SK-N-SH (cell line): ENCODE data around the gene PANK4. TPM values are rescaled to one million over a fixed set of nuclear protein-coding genes. Genes with fewer than 3 reads are reported as not detected.

Experiments
- CTCF ChIA-PET: fragments of 300-600, 350-600 bp; formaldehyde crosslinking; extraction: SDS; loops from one replicate; lab custom pipeline; 2021; lab: Yijun Ruan, JAX
- POLR2A ChIA-PET: fragments of 350-600 bp; sonication (Branson Sonifier 250); formaldehyde crosslinking; extraction: SDS; loops from one replicate; lab custom pipeline; 2020; ENCODE audit warnings: antibody characterized with exemption, inconsistent platforms; lab: Yijun Ruan, JAX
- DNase-seq: peaks from one replicate; pipeline ENCODE4 v3.0.0; 2012
- H2AFZ ChIP-seq: fragments of 200-600 bp; sonication (generic); 2 replicates; pipeline ENCODE4 v1.8.1; 2016; ENCODE audit warnings: antibody characterized with exemption, mild to moderate bottlenecking, low read depth
- H3F3A ChIP-seq: fragments of 200-600 bp; sonication (generic); replicated peaks from 2 replicates; pipeline ENCODE3; 2016; ENCODE audit warnings: antibody characterized with exemption, mild to moderate bottlenecking; ENCODE audit not compliant: insufficient read depth
- H3K27ac ChIP-seq, 2 experiments: fragments of 200-500 bp in 1 of 2; fragments of 200-600 bp in 1 of 2; sonication (Bioruptor generic) in 1 of 2; sonication (generic), shearing (Covaris generic) in 1 of 2; 2 replicates each; pipeline versions ENCODE4 v1.5.1 to v1.6.1; 2014 to 2016; ENCODE audit warnings: low read depth in 2 of 2, inconsistent platforms in 1 of 2, low read length in 1 of 2, mild to moderate bottlenecking in 1 of 2, mixed read lengths in 1 of 2
- H3K27me3 ChIP-seq: fragments of 200-600 bp; sonication (generic), shearing (Covaris generic); 2 replicates; pipeline ENCODE4 v1.6.1; 2016; ENCODE audit warnings: mixed run types; ENCODE audit not compliant: insufficient read depth
- H3K36me3 ChIP-seq, 2 experiments: fragments of 200-500 bp in 1 of 2; fragments of 200-600 bp in 1 of 2; sonication (Bioruptor generic) in 1 of 2; sonication (generic) in 1 of 2; replicated peaks in 1 of 2; 2 replicates each; pipeline versions ENCODE3 to v1.5.1; 2014 to 2016; ENCODE audit warnings: low read length in 1 of 2, mild to moderate bottlenecking in 1 of 2; ENCODE audit not compliant: insufficient read depth in 2 of 2, control insufficient read depth in 1 of 2
- H3K4me1 ChIP-seq, 2 experiments: fragments of 200-500 bp in 1 of 2; fragments of 200-600 bp in 1 of 2; sonication (Bioruptor generic) in 1 of 2; sonication (generic), shearing (Covaris generic) in 1 of 2; 2 replicates each; pipeline versions ENCODE4 v1.5.1 to v1.6.1; 2014 to 2016; ENCODE audit warnings: low read depth in 1 of 2, low read length in 1 of 2, mixed run types in 1 of 2; ENCODE audit not compliant: insufficient read depth in 2 of 2, control insufficient read depth in 1 of 2
- H3K4me2 ChIP-seq: fragments of 200-600 bp; sonication (generic), shearing (Covaris generic); 2 replicates; pipeline ENCODE4 v1.6.1; 2017; ENCODE audit warnings: mixed run types
- H3K4me3 ChIP-seq, 2 experiments: fragments of 200-500 bp in 1 of 2; fragments of 200-600 bp in 1 of 2; sonication (Bioruptor generic) in 1 of 2; sonication (generic), shearing (Covaris generic) in 1 of 2; 2 replicates each; pipeline versions ENCODE4 v1.5.1 to v1.8.1; 2014 to 2016; ENCODE audit warnings: low read depth in 2 of 2, inconsistent platforms in 1 of 2, low read length in 1 of 2, mild to moderate bottlenecking in 1 of 2, mixed read lengths in 1 of 2, moderate library complexity in 1 of 2
- H3K79me2 ChIP-seq: fragments of 200-600 bp; sonication (generic); 2 replicates; pipeline ENCODE4 v1.8.1; 2017; ENCODE audit warnings: mild to moderate bottlenecking; ENCODE audit not compliant: insufficient read depth
- H3K9ac ChIP-seq: fragments of 200-600 bp; sonication (generic); 2 replicates; pipeline ENCODE4 v1.6.1; 2017; ENCODE audit warnings: mixed run types
- H3K9me2 ChIP-seq: fragments of 200-600 bp; sonication (generic); 2 replicates; pipeline ENCODE4 v1.6.1; 2017; ENCODE audit warnings: mixed run types
- H3K9me3 ChIP-seq: fragments of 200-600 bp; sonication (generic); 2 replicates; pipeline ENCODE4 v1.6.1; 2017; ENCODE audit warnings: mixed run types, mild to moderate bottlenecking, moderate library complexity
- H4K20me1 ChIP-seq: fragments of 200-600 bp; sonication (generic); 2 replicates; pipeline ENCODE4 v1.6.1; 2017; ENCODE audit warnings: mild to moderate bottlenecking, mixed run types; ENCODE audit not compliant: insufficient read depth
- ELF1 ChIP-seq: IDR thresholded peaks from 2 replicates; pipeline ENCODE4 v1.4.0; 2012
- FOXJ3 ChIP-seq: sonication (generic); formaldehyde crosslinking; IDR thresholded peaks from 2 replicates; pipeline ENCODE4 v1.5.1; 2020; ENCODE audit warnings: mild to moderate bottlenecking, missing genetic modification reagents
- GATA2 ChIP-seq: sonication (generic); formaldehyde crosslinking; IDR thresholded peaks from 2 replicates; pipeline ENCODE4 v1.5.0; 2020; ENCODE audit warnings: mild to moderate bottlenecking, missing genetic modification reagents
- JUND ChIP-seq: IDR thresholded peaks from 2 replicates; pipeline ENCODE4 v1.4.0; 2012
- POLR2AphosphoS5 ChIP-seq: IDR thresholded peaks from 2 replicates; pipeline ENCODE4 v1.6.1; 2012; ENCODE audit warnings: low read depth, low read length
- RAD21 ChIP-seq: IDR thresholded peaks from 2 replicates; pipeline ENCODE4 v1.6.1; 2012; ENCODE audit warnings: mild to moderate bottlenecking, low read length
- RCOR1 ChIP-seq: fragments of 150-350 bp; IDR thresholded peaks from 2 replicates; pipeline ENCODE4 v1.6.1; 2017; ENCODE audit warnings: antibody characterized with exemption, low read length
- SMC3 ChIP-seq: IDR thresholded peaks from 2 replicates; pipeline ENCODE4 v1.6.1; 2012; ENCODE audit warnings: low read depth, low read length, improper control_type of control experiment
- TEAD4 ChIP-seq: IDR thresholded peaks from 2 replicates; pipeline ENCODE4 v1.4.0; 2012; ENCODE audit warnings: mild to moderate bottlenecking, borderline replicate concordance; ENCODE audit not compliant: insufficient read depth
- YY1 ChIP-seq: IDR thresholded peaks from 2 replicates; pipeline ENCODE4 v1.4.0; 2012; ENCODE audit warnings: low read depth, mild to moderate bottlenecking
- WGBS: methylation state at CpG from one replicate; pipeline ENCODE4 v1.1.6; 2017; ENCODE audit warnings: low lambda C conversion rate; 5-methylcytosine and 5-hydroxymethylcytosine counted together
- polyA plus RNA-seq, 3 experiments: library from polyadenylated mRNA; depleted of rRNA; stranded (reverse); fragments of >200 nt; gene quantifications; 2 replicates each; pipeline ENCODE4 v1.2.3, GENCODE V29; 2012
- TF ChIP-seq, protein P1 (sequence below): IDR thresholded peaks from 2 replicates; pipeline ENCODE4 v1.4.0; 2012; ENCODE audit warnings: low read depth
- TF ChIP-seq, protein P2 (sequence below): IDR thresholded peaks from 2 replicates; pipeline ENCODE4 v1.6.1; 2012; ENCODE audit warnings: mild to moderate bottlenecking, low read depth, low read length, moderate library complexity
- TF ChIP-seq, protein P3 (sequence below): fragments of 150-350 bp; IDR thresholded peaks from 2 replicates; pipeline ENCODE4 v1.6.1; 2016; ENCODE audit warnings: mild to moderate bottlenecking, low read depth, low read length
- TF ChIP-seq, protein P4 (sequence below): fragments of 150-350 bp; IDR thresholded peaks from 2 replicates; pipeline ENCODE4 v1.6.1; 2017; ENCODE audit warnings: antibody characterized with exemption, low read length, low read depth, borderline replicate concordance
- TF ChIP-seq, protein P5 (sequence below): IDR thresholded peaks from 2 replicates; pipeline ENCODE4 v1.4.0; 2012; ENCODE audit warnings: low read depth, borderline replicate concordance

The PANK4 gene
- polyA plus RNA-seq, 1 of the 3 experiments (the other 2 are of a cell fraction), result 16.6 TPM

DNA sequence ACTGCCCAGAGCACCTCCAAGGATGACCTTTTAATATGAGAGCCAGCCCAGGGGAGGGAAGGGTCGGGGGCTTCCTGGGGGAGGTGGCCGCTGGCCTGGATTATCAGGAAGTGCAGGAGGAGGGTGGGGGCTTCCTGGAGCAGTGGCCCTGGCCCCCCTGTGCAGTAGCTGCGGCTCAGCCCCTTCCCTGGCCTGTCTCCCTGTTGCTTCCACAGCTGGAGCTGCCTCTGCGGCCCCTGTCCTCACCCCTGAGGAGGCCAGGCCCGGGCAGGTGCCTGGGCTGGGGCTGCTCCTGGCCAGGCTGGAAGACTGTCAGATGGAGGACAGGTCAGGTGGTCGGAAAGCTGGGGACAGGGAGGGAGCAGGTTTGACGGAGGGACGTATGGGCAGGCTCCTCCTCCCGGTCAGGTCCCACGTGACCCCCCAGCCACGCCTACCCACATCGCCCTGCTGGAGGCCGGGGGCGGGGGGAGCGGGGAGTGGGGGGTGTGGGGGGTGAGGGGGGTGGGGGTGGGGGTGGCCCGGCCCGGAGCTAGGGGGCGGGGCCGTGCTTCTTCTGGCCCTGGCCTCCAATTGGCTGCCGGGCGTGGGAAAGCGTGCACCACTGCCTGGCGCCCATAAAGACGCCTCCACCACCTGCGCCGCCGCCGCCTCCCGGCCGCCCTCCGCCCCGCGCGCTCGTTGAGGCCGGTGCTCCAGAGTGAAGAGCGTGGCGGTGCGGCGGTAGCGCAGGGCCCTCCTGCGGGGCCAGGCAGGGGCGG is 19.5 kb upstream of the PANK4 start (continued):
- TF ChIP-seq, protein P1, sequence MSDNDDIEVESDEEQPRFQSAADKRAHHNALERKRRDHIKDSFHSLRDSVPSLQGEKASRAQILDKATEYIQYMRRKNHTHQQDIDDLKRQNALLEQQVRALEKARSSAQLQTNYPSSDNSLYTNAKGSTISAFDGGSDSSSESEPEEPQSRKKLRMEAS, result peak; percentile 55; the same call in 1 of the 2 replicates
- TF ChIP-seq POLR2AphosphoS5 (no peak), YY1 (no peak), JUND (no peak), FOXJ3 (CRISPR knock-in tag) (no peak), TEAD4 (no peak), SMC3 (no peak)

DNA sequence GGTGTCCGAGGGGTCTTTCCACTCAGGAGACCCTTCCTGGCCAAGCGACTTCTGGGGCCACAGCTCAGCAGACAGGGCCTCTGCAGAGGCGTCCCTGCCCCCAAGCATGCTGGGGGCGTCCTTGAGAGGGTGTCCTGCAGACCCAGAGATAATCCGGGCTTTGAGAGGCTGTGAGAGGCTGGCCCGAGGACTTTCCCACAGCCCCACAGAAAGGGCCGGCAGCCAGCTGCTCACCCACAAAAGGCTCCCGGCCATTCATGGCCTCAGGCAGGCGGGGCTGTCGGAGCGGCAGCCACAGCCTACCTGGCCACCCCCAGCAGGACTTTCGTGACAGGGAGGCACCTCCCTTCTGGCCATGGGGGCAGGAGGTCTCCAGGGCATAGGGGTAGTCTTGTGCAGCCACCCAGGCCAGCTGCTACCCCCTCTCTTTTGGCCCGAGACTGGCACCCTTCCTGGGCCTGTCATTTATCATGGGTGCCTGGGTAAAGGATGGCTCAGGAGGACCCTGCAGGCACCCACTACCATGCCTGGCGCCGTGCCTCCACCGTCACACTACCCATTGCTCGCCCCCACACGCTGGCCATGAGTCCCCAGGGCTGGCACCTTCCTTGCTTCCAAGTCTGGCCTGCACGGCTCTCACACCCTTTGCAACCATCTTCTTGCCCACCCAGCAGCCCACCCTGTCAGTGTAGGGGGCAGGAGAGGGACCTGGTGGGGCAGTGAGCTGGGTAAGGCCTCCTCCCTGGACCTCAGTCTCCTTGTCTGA is 18.7 kb upstream of the PANK4 start:
- Histone ChIP-seq H3F3A (no peaks in the 10 kb centered on the region), H3K79me2 (no peaks in the 10 kb centered on the region), H3K4me1 (peaks cover 0 to 56% of the 10 kb centered on the region in 2 experiments; a peak in 1 of 4 replicates), H3K4me3 (no peak overlapping the region), H3K9ac (no peak overlapping the region), H3K36me3 (no peaks in the 10 kb centered on the region), H2AFZ (no peak overlapping the region), H3K27ac (peak overlapping the region in 1 of 2 experiments; percentile 97; a peak in 2 of 4 replicates), H4K20me1 (no peaks in the 10 kb centered on the region), H3K9me2 (no peaks in the 10 kb centered on the region), H3K4me2 (no peak overlapping the region), H3K27me3 (no peaks in the 10 kb centered on the region), H3K9me3 (no peaks in the 10 kb centered on the region)
- no CpG with 5 or more reads among the region's 19 CpGs for WGBS
- CTCF ChIA-PET, result interaction anchor here (0.8 to 5.1 kb wide), 12 partner anchors 13 to 131 kb away, joined by 3 to 53 read pairs (median 7); partner anchors contain the start of gene HES5
- TF ChIP-seq, protein P2, sequence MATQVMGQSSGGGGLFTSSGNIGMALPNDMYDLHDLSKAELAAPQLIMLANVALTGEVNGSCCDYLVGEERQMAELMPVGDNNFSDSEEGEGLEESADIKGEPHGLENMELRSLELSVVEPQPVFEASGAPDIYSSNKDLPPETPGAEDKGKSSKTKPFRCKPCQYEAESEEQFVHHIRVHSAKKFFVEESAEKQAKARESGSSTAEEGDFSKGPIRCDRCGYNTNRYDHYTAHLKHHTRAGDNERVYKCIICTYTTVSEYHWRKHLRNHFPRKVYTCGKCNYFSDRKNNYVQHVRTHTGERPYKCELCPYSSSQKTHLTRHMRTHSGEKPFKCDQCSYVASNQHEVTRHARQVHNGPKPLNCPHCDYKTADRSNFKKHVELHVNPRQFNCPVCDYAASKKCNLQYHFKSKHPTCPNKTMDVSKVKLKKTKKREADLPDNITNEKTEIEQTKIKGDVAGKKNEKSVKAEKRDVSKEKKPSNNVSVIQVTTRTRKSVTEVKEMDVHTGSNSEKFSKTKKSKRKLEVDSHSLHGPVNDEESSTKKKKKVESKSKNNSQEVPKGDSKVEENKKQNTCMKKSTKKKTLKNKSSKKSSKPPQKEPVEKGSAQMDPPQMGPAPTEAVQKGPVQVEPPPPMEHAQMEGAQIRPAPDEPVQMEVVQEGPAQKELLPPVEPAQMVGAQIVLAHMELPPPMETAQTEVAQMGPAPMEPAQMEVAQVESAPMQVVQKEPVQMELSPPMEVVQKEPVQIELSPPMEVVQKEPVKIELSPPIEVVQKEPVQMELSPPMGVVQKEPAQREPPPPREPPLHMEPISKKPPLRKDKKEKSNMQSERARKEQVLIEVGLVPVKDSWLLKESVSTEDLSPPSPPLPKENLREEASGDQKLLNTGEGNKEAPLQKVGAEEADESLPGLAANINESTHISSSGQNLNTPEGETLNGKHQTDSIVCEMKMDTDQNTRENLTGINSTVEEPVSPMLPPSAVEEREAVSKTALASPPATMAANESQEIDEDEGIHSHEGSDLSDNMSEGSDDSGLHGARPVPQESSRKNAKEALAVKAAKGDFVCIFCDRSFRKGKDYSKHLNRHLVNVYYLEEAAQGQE, result no peak
- TF ChIP-seq RAD21 (no peak), GATA2 (no peak), POLR2AphosphoS5 (no peak), YY1 (no peak), ELF1 (no peak), JUND (no peak), SMC3 (no peak), RCOR1 (no peak)
- TF ChIP-seq, protein P3, sequence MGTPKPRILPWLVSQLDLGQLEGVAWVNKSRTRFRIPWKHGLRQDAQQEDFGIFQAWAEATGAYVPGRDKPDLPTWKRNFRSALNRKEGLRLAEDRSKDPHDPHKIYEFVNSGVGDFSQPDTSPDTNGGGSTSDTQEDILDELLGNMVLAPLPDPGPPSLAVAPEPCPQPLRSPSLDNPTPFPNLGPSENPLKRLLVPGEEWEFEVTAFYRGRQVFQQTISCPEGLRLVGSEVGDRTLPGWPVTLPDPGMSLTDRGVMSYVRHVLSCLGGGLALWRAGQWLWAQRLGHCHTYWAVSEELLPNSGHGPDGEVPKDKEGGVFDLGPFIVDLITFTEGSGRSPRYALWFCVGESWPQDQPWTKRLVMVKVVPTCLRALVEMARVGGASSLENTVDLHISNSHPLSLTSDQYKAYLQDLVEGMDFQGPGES, result no peak
- TF ChIP-seq, protein P4, sequence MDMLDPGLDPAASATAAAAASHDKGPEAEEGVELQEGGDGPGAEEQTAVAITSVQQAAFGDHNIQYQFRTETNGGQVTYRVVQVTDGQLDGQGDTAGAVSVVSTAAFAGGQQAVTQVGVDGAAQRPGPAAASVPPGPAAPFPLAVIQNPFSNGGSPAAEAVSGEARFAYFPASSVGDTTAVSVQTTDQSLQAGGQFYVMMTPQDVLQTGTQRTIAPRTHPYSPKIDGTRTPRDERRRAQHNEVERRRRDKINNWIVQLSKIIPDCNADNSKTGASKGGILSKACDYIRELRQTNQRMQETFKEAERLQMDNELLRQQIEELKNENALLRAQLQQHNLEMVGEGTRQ, result no peak
- TF ChIP-seq, protein P5, sequence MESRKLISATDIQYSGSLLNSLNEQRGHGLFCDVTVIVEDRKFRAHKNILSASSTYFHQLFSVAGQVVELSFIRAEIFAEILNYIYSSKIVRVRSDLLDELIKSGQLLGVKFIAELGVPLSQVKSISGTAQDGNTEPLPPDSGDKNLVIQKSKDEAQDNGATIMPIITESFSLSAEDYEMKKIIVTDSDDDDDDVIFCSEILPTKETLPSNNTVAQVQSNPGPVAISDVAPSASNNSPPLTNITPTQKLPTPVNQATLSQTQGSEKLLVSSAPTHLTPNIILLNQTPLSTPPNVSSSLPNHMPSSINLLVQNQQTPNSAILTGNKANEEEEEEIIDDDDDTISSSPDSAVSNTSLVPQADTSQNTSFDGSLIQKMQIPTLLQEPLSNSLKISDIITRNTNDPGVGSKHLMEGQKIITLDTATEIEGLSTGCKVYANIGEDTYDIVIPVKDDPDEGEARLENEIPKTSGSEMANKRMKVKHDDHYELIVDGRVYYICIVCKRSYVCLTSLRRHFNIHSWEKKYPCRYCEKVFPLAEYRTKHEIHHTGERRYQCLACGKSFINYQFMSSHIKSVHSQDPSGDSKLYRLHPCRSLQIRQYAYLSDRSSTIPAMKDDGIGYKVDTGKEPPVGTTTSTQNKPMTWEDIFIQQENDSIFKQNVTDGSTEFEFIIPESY, result no peak
- TF ChIP-seq, protein P1, result no peak
- POLR2A ChIA-PET, result interaction anchor here (0.6 to 3.6 kb wide), 9 partner anchors 11 to 85 kb away, joined by 3 to 24 read pairs (median 6); partner anchors contain the start of genes PANK4 and PLCH2
- no peak for DNase-seq
